Smooth muscle cell (in vitro differentiated cells): ENCODE results near the gene MYO1E. TPM values are rescaled to one million over a fixed set of nuclear protein-coding genes. Genes with fewer than 3 reads are reported as not detected.
A peak's percentile ranks its signal among the peaks of the same experiment; 100 is the strongest.

ENCODE experiments used
- DNase-seq: peaks from one replicate; lab custom pipeline; 2025; ENCODE audit not compliant: unreplicated experiment; lab: John Stamatoyannopoulos, UW
- H2AFZ ChIP-seq: fragments of 200-600 bp; sonication (generic); 2 replicates; pipeline ENCODE4 v1.6.0; 2016; ENCODE audit warnings: antibody characterized with exemption, low read depth, mild to moderate bottlenecking
- H3F3A ChIP-seq: fragments of 200-600 bp; sonication (generic); 2 replicates; pipeline ENCODE4 v1.6.0; 2017; ENCODE audit warnings: antibody characterized with exemption, low read depth
- H3K27ac ChIP-seq: fragments of 200-600 bp; sonication (generic); 2 replicates; pipeline ENCODE4 v1.5.1; 2016; ENCODE audit warnings: low read depth, mild to moderate bottlenecking
- H3K27me3 ChIP-seq: fragments of 200-600 bp; sonication (generic); 2 replicates; pipeline ENCODE4 v1.6.1; 2016; ENCODE audit warnings: low read depth, mild to moderate bottlenecking
- H3K36me3 ChIP-seq: fragments of 200-600 bp; sonication (generic); 2 replicates; pipeline ENCODE4 v1.5.1; 2016; ENCODE audit warnings: low read depth
- H3K4me1 ChIP-seq: fragments of 200-600 bp; sonication (generic); 2 replicates; pipeline ENCODE4 v1.5.1; 2016; ENCODE audit warnings: low read depth
- H3K4me2 ChIP-seq: fragments of 200-600 bp; sonication (generic); 2 replicates; pipeline ENCODE4 v1.6.0; 2016; ENCODE audit warnings: mild to moderate bottlenecking
- H3K4me3 ChIP-seq: fragments of 200-600 bp; sonication (generic); 2 replicates; pipeline ENCODE4 v1.5.1; 2016; ENCODE audit warnings: mild to moderate bottlenecking
- H3K79me2 ChIP-seq: fragments of 200-600 bp; sonication (generic); 2 replicates; pipeline ENCODE4 v1.6.0; 2016; ENCODE audit warnings: low read depth, mild to moderate bottlenecking
- H3K9ac ChIP-seq: fragments of 200-600 bp; sonication (generic); 2 replicates; pipeline ENCODE4 v1.6.0; 2016; ENCODE audit warnings: low read depth
- H3K9me3 ChIP-seq: fragments of 200-600 bp; sonication (generic); replicated peaks from 2 replicates; pipeline ENCODE4 v1.5.1; 2016; ENCODE audit warnings: low read depth
- H4K20me1 ChIP-seq: fragments of 200-600 bp; sonication (generic); 2 replicates; pipeline ENCODE4 v1.6.0; 2016; ENCODE audit warnings: low read depth
- CTCF ChIP-seq: fragments of 200-600 bp; sonication (generic); IDR thresholded peaks from 2 replicates; pipeline ENCODE4 v1.5.1; 2017; ENCODE audit warnings: borderline replicate concordance, mild to moderate bottlenecking, antibody characterized with exemption; ENCODE audit not compliant: insufficient read depth, poor library complexity, severe bottlenecking
- WGBS: methylation state at CpG from one replicate; pipeline ENCODE4 v1.1.7; 2016; ENCODE audit warnings: low lambda C conversion rate; 5-methylcytosine and 5-hydroxymethylcytosine counted together
- polyA plus RNA-seq: library from polyadenylated mRNA; unstranded; fragments of >200 nt; fragmentation: Nextera tagmentation; extraction: Ambion mirVana; gene quantifications from 2 replicates; pipeline ENCODE4 v1.2.1, GENCODE V29; 2016
- total RNA-seq: library from RNA; depleted of rRNA; stranded (reverse); fragments of >200 nt; gene quantifications from 2 replicates; pipeline ENCODE4 v1.2.3, GENCODE V29; 2014

MYO1E gene
- total and polyA plus RNA-seq, 2 experiments from 2014 or later: 50.0 to 54.5 TPM

DNA sequence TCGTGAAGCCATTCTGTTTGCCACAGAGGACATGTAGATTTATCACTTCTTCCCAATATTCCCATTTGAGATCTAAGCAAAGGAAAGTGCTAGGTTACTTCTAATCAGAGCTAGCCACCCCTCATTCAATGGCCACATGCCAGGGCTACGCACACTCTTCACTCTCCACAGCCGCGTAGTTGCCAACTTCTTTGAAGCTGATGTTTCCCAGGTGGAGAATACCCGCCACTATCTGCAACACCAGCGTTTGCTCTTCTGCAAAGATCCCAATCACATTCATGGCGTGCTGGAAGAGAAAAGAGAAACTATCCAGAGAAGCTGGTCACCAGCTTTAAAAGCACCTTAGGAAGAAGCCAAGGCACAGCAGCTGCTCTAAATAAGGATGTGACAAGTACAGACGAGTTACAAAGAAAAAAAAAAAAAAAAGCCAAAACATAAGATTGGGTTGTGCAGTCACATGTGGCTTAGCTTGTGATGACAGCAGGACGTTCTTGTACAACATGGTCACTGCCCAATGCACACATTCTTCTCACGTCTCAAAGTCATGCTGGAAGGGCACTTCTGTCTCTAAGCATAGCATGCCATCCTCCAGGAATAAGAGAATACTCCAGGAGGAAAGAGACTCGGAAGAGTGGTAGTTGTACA is 149.6 kb downstream of the MYO1E start:
- no peak overlapping the region for H2AFZ ChIP-seq
- H3K4me2 ChIP-seq: no peak overlapping the region
- TF ChIP-seq CTCF: no peak
- H3K4me1 ChIP-seq: peaks cover 8% of the 10 kb centered on the region
- H3K36me3 ChIP-seq: no peaks in the 10 kb centered on the region
- H3K27ac ChIP-seq: no peak overlapping the region
- no peaks in the 10 kb centered on the region for H3K79me2 ChIP-seq
- no peak overlapping the region for H3K4me3 ChIP-seq
- no peaks in the 10 kb centered on the region for H3K27me3 ChIP-seq
- H4K20me1 ChIP-seq: no peaks in the 10 kb centered on the region
- H3K9ac ChIP-seq: no peak overlapping the region
- H3F3A ChIP-seq: no peaks in the 10 kb centered on the region
- DNase-seq: no peak
- no peaks in the 10 kb centered on the region for H3K9me3 ChIP-seq
- WGBS: 94% methylated on average over 11 of the region's 11 CpGs

- Histone ChIP-seq H3K4me2 (peak overlapping the region; percentile 53), H3K9ac (peak overlapping the region; percentile 65), H3K4me3 (no peak overlapping the region), H3K4me1 (peaks cover 8% of the 10 kb centered on the region), H3F3A (no peaks in the 10 kb centered on the region), H4K20me1 (no peaks in the 10 kb centered on the region), H3K27me3 (no peaks in the 10 kb centered on the region), H3K9me3 (no peaks in the 10 kb centered on the region), H2AFZ (peak overlapping the region; percentile 38), H3K27ac (peak overlapping the region; percentile 80), H3K79me2 (no peaks in the 10 kb centered on the region), H3K36me3 (no peaks in the 10 kb centered on the region)
- no peak for DNase-seq
- TF ChIP-seq CTCF: no peak
- 77% methylated on average over 5 of the region's 5 CpGs for WGBS
These were observed 150.9 kb downstream of the MYO1E start for GRCh38 chr15:59221511-59222505.

DNA sequence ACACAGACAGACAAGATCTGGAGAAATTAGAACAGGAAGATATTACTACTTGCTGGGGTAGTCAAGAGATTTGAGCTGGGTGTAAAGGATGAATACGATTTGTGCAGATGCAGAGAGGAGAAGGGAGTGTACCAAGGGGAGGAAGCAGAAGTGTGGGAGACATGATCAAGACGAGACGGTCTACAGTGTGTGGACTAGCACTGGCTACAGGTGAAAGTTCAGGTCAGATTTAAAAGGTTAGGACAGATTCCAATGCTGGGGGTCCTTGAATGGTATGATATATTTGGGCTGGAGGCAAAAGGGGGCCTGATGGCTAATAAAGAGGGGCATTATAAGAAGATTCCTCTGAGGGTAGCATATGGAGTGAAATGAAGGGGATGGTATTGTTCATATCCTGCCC is 154.0 kb downstream of the MYO1E start:
- no peaks in the 10 kb centered on the region for H4K20me1 ChIP-seq
- no peak overlapping the region for H3K4me3 ChIP-seq
- WGBS: 96% methylated on average over 3 of the region's 3 CpGs
- H3K79me2 ChIP-seq: no peaks in the 10 kb centered on the region
- H3K27me3 ChIP-seq: no peaks in the 10 kb centered on the region
- no peak for DNase-seq
- H3K4me2 ChIP-seq: no peak overlapping the region
- H3K9ac ChIP-seq: no peak overlapping the region
- peaks cover 8% of the 10 kb centered on the region for H3K4me1 ChIP-seq
- H3K9me3 ChIP-seq: no peaks in the 10 kb centered on the region
- no peaks in the 10 kb centered on the region for H3K36me3 ChIP-seq
- no peak overlapping the region for H2AFZ ChIP-seq
- H3F3A ChIP-seq: no peaks in the 10 kb centered on the region
- no peak for TF ChIP-seq CTCF
- no peak overlapping the region for H3K27ac ChIP-seq
